ENCODE results near the gene SLC14A1. TPM values are rescaled to one million over a fixed set of nuclear protein-coding genes. Genes with fewer than 3 reads are reported as not detected.

SLC14A1 gene
- total and polyA plus RNA-seq, 10 donors: 3.4 to 26.0 (median 9.2) TPM

DNA sequence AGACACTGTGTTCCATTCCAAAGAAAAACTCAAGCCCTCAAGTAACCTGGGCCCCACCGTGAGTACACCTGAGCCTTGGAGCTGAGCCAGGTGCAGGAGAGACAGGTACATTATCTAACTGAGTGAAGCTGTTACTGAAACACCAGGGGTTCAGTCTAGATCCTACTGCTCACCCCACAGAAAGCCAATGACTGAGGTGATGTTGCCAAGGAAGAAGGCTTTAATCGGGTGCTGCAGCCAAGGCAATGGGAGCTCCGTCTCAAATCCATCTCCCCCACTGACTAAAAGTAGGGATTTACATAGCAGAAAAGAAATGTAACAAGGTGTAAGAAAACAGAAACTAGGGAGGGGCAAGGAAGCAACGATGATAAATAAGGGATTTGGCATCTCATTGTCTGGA lies 15.2 kb upstream of the SLC14A1 start:
- intact Hi-C loops (cut with DNase I; ENCODE audit: low total_unique reads): no loop called here
- no peak overlapping the region for H3K4me3 ChIP-seq
- TF ChIP-seq POLR2AphosphoS5 (IDR thresholded peaks at IDR 0.05) (no peak), CTCF (IDR thresholded peaks at IDR 0.05 in 8 of 11, conservative IDR thresholded peaks at IDR 0.05 in 3 of 11) (no peak), POLR2A (IDR thresholded peaks at IDR 0.05) (no peak)
- no peak overlapping the region for H3K27ac ChIP-seq
- H3K4me1 ChIP-seq: no peaks in the 10 kb centered on the region
- 76 to 95% (median 85%) methylated on average over 4 of the region's 4 CpGs for WGBS, 5 donors
- H3K27me3 ChIP-seq (replicated peaks in 1 of 7): no peaks in the 10 kb centered on the region
- peaks cover 4 to 69% (median 49%) of the 10 kb centered on the region in 8 donors for H3K9me3 ChIP-seq
- no peak for DNase-seq
- no peaks in the 10 kb centered on the region for H3K36me3 ChIP-seq

DNA sequence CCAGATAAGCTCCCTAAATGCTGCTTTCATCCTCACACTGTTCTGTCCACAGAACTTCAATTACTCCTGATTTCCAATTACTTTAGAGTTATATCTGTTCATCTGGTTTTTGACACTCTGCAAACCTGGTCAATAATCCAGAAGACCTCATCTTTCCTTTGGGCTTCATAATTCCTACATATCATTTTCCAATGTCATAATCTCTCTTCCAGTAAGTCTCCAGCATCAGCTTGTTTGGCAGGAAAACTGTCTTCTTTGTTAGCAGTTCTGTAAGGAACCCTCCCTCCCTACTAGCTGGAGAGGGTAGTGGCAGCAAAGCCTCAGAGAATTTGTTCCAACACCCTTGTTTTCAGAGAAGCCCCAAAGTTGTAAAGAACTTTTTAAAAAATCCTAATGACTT lies 11.9 kb upstream of the SLC14A1 start:
- Histone ChIP-seq H3K36me3 (no peaks in the 10 kb centered on the region), H3K4me1 (no peaks in the 10 kb centered on the region), H3K27ac (no peak overlapping the region), H3K9me3 (peaks cover 4 to 37% (median 29%) of the 10 kb centered on the region in 8 donors), H3K4me3 (no peak overlapping the region), H3K27me3 (replicated peaks in 1 of 7) (no peaks in the 10 kb centered on the region)
- intact Hi-C loops (cut with DNase I; ENCODE audit: low total_unique reads): no loop called here
- DNase-seq: no peak
- TF ChIP-seq POLR2A (IDR thresholded peaks at IDR 0.05) (no peak), POLR2AphosphoS5 (IDR thresholded peaks at IDR 0.05) (no peak), CTCF (IDR thresholded peaks at IDR 0.05 in 8 of 11, conservative IDR thresholded peaks at IDR 0.05 in 3 of 11) (no peak)

- WGBS, 5 donors: 86 to 100% (median 95%) methylated on average over 1 of the region's 1 CpG
- no peaks in the 10 kb centered on the region for H3K4me1 ChIP-seq
- H3K4me3 ChIP-seq: no peak overlapping the region
- H3K36me3 ChIP-seq: no peaks in the 10 kb centered on the region
- no peaks in the 10 kb centered on the region for H3K27me3 ChIP-seq (replicated peaks in 1 of 7)
- TF ChIP-seq POLR2AphosphoS5 (IDR thresholded peaks at IDR 0.05) (no peak), CTCF (IDR thresholded peaks at IDR 0.05 in 8 of 11, conservative IDR thresholded peaks at IDR 0.05 in 3 of 11) (no peak), POLR2A (IDR thresholded peaks at IDR 0.05) (no peak)
- H3K27ac ChIP-seq: no peak overlapping the region
- intact Hi-C loops (cut with DNase I; ENCODE audit: low total_unique reads): no loop called here
- peaks cover 4 to 26% (median 22%) of the 10 kb centered on the region in 8 donors for H3K9me3 ChIP-seq
- DNase-seq: no peak
These were observed 10.7 kb upstream of the SLC14A1 start for GRCh38 chr18:45713239-45713638.

GRCh38 chr18:45715212-45715780 lies 8.7 kb upstream of the SLC14A1 start:
- 75 to 91% (median 87%) methylated on average over 4 to 5 of the region's 5 CpGs for WGBS, 5 donors
- no peaks in the 10 kb centered on the region for H3K27me3 ChIP-seq (replicated peaks in 1 of 7)
- H3K27ac ChIP-seq: no peak overlapping the region
- TF ChIP-seq CTCF (IDR thresholded peaks at IDR 0.05 in 8 of 11, conservative IDR thresholded peaks at IDR 0.05 in 3 of 11) (no peak), POLR2AphosphoS5 (IDR thresholded peaks at IDR 0.05) (no peak), POLR2A (IDR thresholded peaks at IDR 0.05) (no peak)
- H3K36me3 ChIP-seq: no peaks in the 10 kb centered on the region
- H3K9me3 ChIP-seq: peaks cover 0 to 5% (median 2%) of the 10 kb centered on the region in 8 donors
- no peaks in the 10 kb centered on the region for H3K4me1 ChIP-seq
- DNase-seq: no peak
- intact Hi-C loops (cut with DNase I; ENCODE audit: low total_unique reads): no loop called here
- no peak overlapping the region for H3K4me3 ChIP-seq
